ENCODE results near the gene FKRP. TPM values are rescaled to one million over a fixed set of nuclear protein-coding genes. Genes with fewer than 3 reads are reported as not detected.
A peak's percentile ranks its signal among the peaks of the same experiment; 100 is the strongest.
"Not testable (repeated sequence)": the region's sequence is repeated elsewhere in the genome, so short reads cannot be mapped to it uniquely, and the experiment has no call there.

Gene FKRP
- total RNA-seq, 1 experiment from 2014 or later: 33.1 TPM

DNA sequence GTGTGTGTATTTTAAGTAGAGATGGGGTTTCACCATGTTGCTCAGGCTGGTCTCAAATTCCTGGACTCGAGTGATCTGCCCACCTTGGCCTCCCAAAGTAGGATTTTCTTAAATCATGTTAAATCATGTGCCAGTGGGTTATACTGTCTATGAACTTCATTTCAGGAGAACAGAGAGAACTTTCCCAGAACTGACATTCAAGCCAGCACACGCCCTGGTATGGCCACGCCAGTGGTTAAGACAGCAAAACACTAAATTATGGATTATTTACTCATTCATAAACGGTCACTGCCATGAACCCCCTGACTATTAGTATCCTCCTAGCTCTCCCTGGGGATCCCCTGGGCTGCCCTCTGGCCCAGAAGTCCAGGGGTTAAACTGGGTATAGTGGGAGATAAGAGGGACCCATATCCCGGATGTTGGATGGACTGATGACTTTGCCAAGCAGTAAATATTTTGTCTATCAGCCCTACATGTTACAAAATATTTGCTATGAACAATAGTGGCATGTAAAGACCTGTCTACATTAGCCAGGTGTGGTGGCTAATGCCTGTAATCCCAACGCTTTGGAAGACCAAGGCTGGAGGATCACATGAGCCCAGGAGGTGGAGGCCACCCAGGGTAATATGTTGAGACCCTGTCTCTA is 16.5 kb downstream of the FKRP start:
- no peaks in the 10 kb centered on the region for H3K9me3 Mint-ChIP-seq (ENCODE audit: unreplicated experiment)
- no peaks in the 10 kb centered on the region for H3K4me1 Mint-ChIP-seq (ENCODE audit: low read depth, unreplicated experiment)
- POLR2A ChIA-PET: no interaction called here
- Histone ChIP-seq H3K9me3 (no peaks in the 10 kb centered on the region), H3K36me3 (ENCODE audit: control insufficient read depth, insufficient read depth, low read length) (no peaks in the 10 kb centered on the region), H3K27me3 (replicated peaks; ENCODE audit: control insufficient read depth, insufficient read depth, low read length) (no peaks in the 10 kb centered on the region), H3K4me3 (ENCODE audit: low read depth, low read length) (no peak overlapping the region), H3K4me1 (no peaks in the 10 kb centered on the region)
- no peak overlapping the region for H3K4me3 Mint-ChIP-seq (ENCODE audit: unreplicated experiment)
- no peak overlapping the region for H3K27ac Mint-ChIP-seq (ENCODE audit: unreplicated experiment)
- intact Hi-C loops (cut with micrococcal nuclease; ENCODE audit: unreplicated experiment): no loop called here
- no peaks in the 10 kb centered on the region for H3K36me3 Mint-ChIP-seq (ENCODE audit: insufficient read depth, unreplicated experiment)
- TF ChIP-seq, protein P1, sequence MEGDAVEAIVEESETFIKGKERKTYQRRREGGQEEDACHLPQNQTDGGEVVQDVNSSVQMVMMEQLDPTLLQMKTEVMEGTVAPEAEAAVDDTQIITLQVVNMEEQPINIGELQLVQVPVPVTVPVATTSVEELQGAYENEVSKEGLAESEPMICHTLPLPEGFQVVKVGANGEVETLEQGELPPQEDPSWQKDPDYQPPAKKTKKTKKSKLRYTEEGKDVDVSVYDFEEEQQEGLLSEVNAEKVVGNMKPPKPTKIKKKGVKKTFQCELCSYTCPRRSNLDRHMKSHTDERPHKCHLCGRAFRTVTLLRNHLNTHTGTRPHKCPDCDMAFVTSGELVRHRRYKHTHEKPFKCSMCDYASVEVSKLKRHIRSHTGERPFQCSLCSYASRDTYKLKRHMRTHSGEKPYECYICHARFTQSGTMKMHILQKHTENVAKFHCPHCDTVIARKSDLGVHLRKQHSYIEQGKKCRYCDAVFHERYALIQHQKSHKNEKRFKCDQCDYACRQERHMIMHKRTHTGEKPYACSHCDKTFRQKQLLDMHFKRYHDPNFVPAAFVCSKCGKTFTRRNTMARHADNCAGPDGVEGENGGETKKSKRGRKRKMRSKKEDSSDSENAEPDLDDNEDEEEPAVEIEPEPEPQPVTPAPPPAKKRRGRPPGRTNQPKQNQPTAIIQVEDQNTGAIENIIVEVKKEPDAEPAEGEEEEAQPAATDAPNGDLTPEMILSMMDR (IDR thresholded peaks at IDR 0.05; ENCODE audit: insufficient read depth in 1 of 2, low read depth in 1 of 2, low read length in 1 of 2, severe bottlenecking in 1 of 2, unreplicated experiment in 1 of 2): no peak
- DNase-seq: no peak
- no peaks in the 10 kb centered on the region for H3K27me3 Mint-ChIP-seq (ENCODE audit: insufficient read depth, unreplicated experiment)
- CTCF ChIA-PET: interaction anchor here (0.6 kb wide), 1 partner anchor 28 kb away, joined by 4 read pairs; no protein-coding TSS in a partner anchor
- no TSS peak for BruUV-seq (replicated peaks)

DNA sequence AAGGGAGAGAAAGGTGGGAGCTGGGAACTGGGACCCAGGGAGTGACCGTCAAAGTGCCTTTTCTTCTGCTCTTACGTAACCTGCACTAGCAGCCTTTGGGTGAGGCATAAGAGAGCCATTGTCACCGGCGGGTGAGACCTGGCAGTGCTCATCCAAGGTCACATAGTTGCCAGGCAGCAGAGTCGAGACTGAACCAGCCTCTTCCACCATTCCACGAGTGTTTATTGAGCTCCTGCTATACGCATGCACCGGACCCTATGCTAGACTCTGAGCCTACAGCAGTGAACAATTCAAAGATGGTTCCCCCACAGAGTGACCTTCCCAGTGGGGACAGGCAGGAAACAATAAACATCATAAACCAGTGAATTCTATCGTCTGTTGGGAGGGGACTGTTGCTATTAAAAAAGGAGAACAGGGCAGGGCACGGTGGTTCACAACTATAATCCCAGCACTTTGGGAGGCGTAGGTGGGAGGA is 19.0 kb downstream of the FKRP start:
- H3K36me3 ChIP-seq (ENCODE audit: control insufficient read depth, insufficient read depth, low read length): no peaks in the 10 kb centered on the region
- Mint-ChIP-seq H3K4me1 (ENCODE audit: low read depth, unreplicated experiment) (peaks cover 12% of the 10 kb centered on the region), H3K4me3 (ENCODE audit: unreplicated experiment) (no peak overlapping the region), H3K9me3 (ENCODE audit: unreplicated experiment) (no peaks in the 10 kb centered on the region), H3K36me3 (ENCODE audit: insufficient read depth, unreplicated experiment) (no peaks in the 10 kb centered on the region), H3K27me3 (ENCODE audit: insufficient read depth, unreplicated experiment) (no peaks in the 10 kb centered on the region), H3K27ac (ENCODE audit: unreplicated experiment) (no peak overlapping the region)
- ChIA-PET CTCF (interaction anchor here (1.0 to 3.4 kb wide), 3 partner anchors 16 to 76 kb away, joined by 3 to 9 read pairs (median 3); no protein-coding TSS in a partner anchor), POLR2A (interaction anchor here (0.6 kb wide), 1 partner anchor 19 kb away, joined by 8 read pairs; no protein-coding TSS in a partner anchor)
- intact Hi-C loops (cut with micrococcal nuclease; ENCODE audit: unreplicated experiment): no loop called here
- H3K27me3 ChIP-seq (replicated peaks; ENCODE audit: control insufficient read depth, insufficient read depth, low read length): no peaks in the 10 kb centered on the region
- no peak overlapping the region for H3K4me3 ChIP-seq (ENCODE audit: low read depth, low read length)
- no peaks in the 10 kb centered on the region for H3K9me3 ChIP-seq
- BruUV-seq (replicated peaks): no TSS peak
- H3K4me1 ChIP-seq: peaks cover 10% of the 10 kb centered on the region
- no peak for DNase-seq
- TF ChIP-seq, protein P1 (IDR thresholded peaks at IDR 0.05; ENCODE audit: insufficient read depth in 1 of 2, low read depth in 1 of 2, low read length in 1 of 2, severe bottlenecking in 1 of 2, unreplicated experiment in 1 of 2): no peak

DNA sequence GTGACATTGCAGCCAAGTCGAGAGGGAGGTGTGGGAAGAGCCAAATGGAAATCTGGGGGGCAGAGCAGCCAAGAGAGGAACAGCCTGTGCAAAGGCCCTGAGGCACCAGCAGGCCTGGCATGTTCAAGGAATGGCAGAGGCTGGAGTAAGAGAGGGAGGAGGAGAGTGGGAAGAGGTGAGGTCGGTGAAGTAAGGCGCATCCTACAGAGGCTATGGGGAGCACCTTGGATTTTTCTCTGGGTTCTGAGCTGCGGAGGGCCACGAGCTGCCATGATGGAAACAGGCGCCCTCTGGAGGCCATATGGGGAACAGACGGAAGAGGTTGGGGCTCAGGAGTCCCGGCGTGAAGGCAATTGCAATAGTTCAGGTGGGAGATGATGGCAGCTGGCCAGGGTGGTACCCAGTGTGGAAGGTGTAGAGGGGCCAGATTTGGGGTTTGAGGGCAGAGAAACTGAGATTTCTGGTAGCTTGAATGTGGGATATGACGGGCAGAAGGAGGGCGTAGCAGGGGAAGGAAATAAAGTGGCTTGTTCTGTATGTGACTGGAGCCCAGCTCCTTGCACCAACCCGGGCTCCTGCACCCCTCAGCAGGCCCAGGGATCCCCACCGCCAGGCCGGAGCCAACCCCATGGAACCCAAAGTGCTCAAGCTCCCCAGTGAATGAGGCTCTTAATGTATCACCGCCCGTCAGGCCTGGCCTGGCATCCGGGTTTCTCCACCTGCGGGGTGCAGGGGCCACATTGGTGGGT is 20.9 kb downstream of the FKRP start:
- CTCF ChIA-PET: interaction anchor here (0.6 to 3.4 kb wide), 5 partner anchors 9 to 1036 kb away, joined by 3 to 9 read pairs (median 5); no protein-coding TSS in a partner anchor
- no peaks in the 10 kb centered on the region for H3K9me3 Mint-ChIP-seq (ENCODE audit: unreplicated experiment)
- peaks cover 21% of the 10 kb centered on the region for H3K4me1 ChIP-seq

DNA sequence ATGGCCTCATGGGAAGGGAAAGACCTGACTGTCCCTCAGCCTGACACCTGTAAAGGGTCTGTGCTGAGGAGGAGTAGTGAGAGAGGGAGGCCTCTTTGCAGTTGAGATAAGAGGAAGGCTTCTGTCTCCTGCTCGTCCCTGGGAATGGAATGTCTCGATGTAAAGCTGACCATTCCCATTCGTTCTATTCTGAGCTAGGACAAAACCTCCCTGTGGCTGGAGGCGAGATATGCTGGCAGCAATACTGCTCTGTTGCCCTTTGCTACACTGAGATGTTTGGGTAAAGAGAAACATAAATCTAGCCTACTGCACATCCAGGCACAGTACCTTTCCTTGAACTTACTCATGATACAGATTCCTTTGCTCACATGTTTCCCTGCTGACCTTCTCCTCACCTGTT is 22.9 kb downstream of the FKRP start:
- Mint-ChIP-seq H3K4me1 (ENCODE audit: low read depth, unreplicated experiment) (peaks cover 18% of the 10 kb centered on the region), H3K27ac (ENCODE audit: unreplicated experiment) (peak overlapping the region; percentile 51), H3K36me3 (ENCODE audit: insufficient read depth, unreplicated experiment) (peaks cover 21% of the 10 kb centered on the region), H3K4me3 (ENCODE audit: unreplicated experiment) (peak overlapping the region; percentile 25)
- H3K4me1 ChIP-seq: peaks cover 22% of the 10 kb centered on the region
- H3K27me3 Mint-ChIP-seq (ENCODE audit: insufficient read depth, unreplicated experiment); intact Hi-C loops (cut with micrococcal nuclease; ENCODE audit: unreplicated experiment); BruUV-seq (replicated peaks); POLR2A ChIA-PET; H3K9me3 ChIP-seq; H3K9me3 Mint-ChIP-seq (ENCODE audit: unreplicated experiment); H3K4me3 ChIP-seq (ENCODE audit: low read depth, low read length); H3K27me3 ChIP-seq (replicated peaks; ENCODE audit: control insufficient read depth, insufficient read depth, low read length); H3K36me3 ChIP-seq (ENCODE audit: control insufficient read depth, insufficient read depth, low read length): not testable (repeated sequence)
- CTCF ChIA-PET: interaction anchor here (0.6 to 0.8 kb wide), 2 partner anchors 15 to 55 kb away, joined by 3 to 7 read pairs; no protein-coding TSS in a partner anchor
- DNase-seq: peak; percentile 50 to 65

More for the DNA sequence above, 20.9 kb downstream of the FKRP start:
- H3K27me3 Mint-ChIP-seq (ENCODE audit: insufficient read depth, unreplicated experiment): no peaks in the 10 kb centered on the region
- no peaks in the 10 kb centered on the region for H3K9me3 ChIP-seq
- POLR2A ChIA-PET: interaction anchor here (0.6 to 1.0 kb wide), 2 partner anchors 74 to 107 kb away, joined by 5 to 8 read pairs; no protein-coding TSS in a partner anchor
- peak; percentile 70 to 72 for DNase-seq
- H3K36me3 Mint-ChIP-seq (ENCODE audit: insufficient read depth, unreplicated experiment): peaks cover 1% of the 10 kb centered on the region
- H3K4me3 Mint-ChIP-seq (ENCODE audit: unreplicated experiment): no peak overlapping the region
- H3K4me3 ChIP-seq (ENCODE audit: low read depth, low read length): no peak overlapping the region
- H3K36me3 ChIP-seq (ENCODE audit: control insufficient read depth, insufficient read depth, low read length): no peaks in the 10 kb centered on the region
- peaks cover 18% of the 10 kb centered on the region for H3K4me1 Mint-ChIP-seq (ENCODE audit: low read depth, unreplicated experiment)
- intact Hi-C loops (cut with micrococcal nuclease; ENCODE audit: unreplicated experiment): no loop called here
- TF ChIP-seq, protein P1 (IDR thresholded peaks at IDR 0.05; ENCODE audit: insufficient read depth in 1 of 2, low read depth in 1 of 2, low read length in 1 of 2, severe bottlenecking in 1 of 2, unreplicated experiment in 1 of 2): peak; percentile 60 to 74
- H3K27ac Mint-ChIP-seq (ENCODE audit: unreplicated experiment): no peak overlapping the region
- no peaks in the 10 kb centered on the region for H3K27me3 ChIP-seq (replicated peaks; ENCODE audit: control insufficient read depth, insufficient read depth, low read length)
- no TSS peak for BruUV-seq (replicated peaks)
